Ishikawa (cell line): ENCODE measurements around the gene RSPH9.

Experiments
- EP300 ChIP-seq: IDR thresholded peaks from 2 replicates; pipeline ENCODE4 v1.6.1; 2012; ENCODE audit warnings: borderline replicate concordance
- FOXM1 ChIP-seq: IDR thresholded peaks from 2 replicates; pipeline ENCODE4 v1.6.1; 2012; ENCODE audit warnings: low read depth, borderline replicate concordance
- TAF1 ChIP-seq: IDR thresholded peaks from 2 replicates; pipeline ENCODE4 v1.6.1; 2012; ENCODE audit warnings: low read depth, mild to moderate bottlenecking
- TEAD4 ChIP-seq: IDR thresholded peaks from 2 replicates; pipeline ENCODE4 v1.6.1; 2012
- ZBTB7A ChIP-seq: IDR thresholded peaks from 2 replicates; pipeline ENCODE4 v1.6.1; 2012; ENCODE audit warnings: low read depth
- TF ChIP-seq, protein P1 (sequence below): IDR thresholded peaks from 2 replicates; pipeline ENCODE4 v1.6.1; 2012
- TF ChIP-seq, protein P2 (sequence below): IDR thresholded peaks from 2 replicates; pipeline ENCODE4 v1.6.1; 2012

DNA sequence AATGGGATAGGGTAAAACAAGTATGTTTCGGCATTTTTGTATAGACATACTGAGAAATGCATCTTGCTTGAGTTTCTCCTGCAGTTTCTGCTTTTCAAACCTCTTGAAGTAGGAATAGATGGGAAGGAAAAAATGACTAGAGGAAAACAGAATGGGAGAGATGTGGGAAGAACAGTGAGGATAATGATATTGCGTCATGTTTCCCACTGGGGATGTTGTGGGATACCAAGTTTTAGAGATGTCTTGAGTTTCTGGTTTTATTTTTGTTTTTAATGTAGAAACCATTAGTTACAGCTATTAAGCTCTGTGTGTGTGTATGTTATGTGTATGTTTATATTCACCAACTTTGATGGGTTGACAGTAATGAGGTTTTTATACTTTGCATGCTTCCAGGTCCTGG lies 44.2 kb upstream of the RSPH9 start:
- no peak for TF ChIP-seq TEAD4
- no peak for TF ChIP-seq FOXM1
- TF ChIP-seq TAF1, result no peak
- TF ChIP-seq, protein P1, sequence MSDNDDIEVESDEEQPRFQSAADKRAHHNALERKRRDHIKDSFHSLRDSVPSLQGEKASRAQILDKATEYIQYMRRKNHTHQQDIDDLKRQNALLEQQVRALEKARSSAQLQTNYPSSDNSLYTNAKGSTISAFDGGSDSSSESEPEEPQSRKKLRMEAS, result no peak
- no peak for TF ChIP-seq EP300
- no peak for TF ChIP-seq ZBTB7A
- TF ChIP-seq, protein P2, sequence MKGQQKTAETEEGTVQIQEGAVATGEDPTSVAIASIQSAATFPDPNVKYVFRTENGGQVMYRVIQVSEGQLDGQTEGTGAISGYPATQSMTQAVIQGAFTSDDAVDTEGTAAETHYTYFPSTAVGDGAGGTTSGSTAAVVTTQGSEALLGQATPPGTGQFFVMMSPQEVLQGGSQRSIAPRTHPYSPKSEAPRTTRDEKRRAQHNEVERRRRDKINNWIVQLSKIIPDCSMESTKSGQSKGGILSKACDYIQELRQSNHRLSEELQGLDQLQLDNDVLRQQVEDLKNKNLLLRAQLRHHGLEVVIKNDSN, result no peak
